Lower lobe of right lung (tissue), 2 donors: ENCODE measurements around the gene HMG20A. TPM values are rescaled to one million over a fixed set of nuclear protein-coding genes. Genes with fewer than 3 reads are reported as not detected.

ENCODE experiments used
- ATAC-seq, 2 donors: fragments of 200-7000 bp; cut with Tn5 transposase; one replicate each; pipeline ENCODE4 v1.9.1; 2020 to 2022; ENCODE audit warnings: mild to moderate bottlenecking in 2 of 2, moderate library complexity in 2 of 2
- DNase-seq: peaks from one replicate; pipeline ENCODE4 v3.0.0-alpha.2; 2020
- H3K27ac ChIP-seq: fragments of 200-600 bp; one replicate; pipeline ENCODE4 v1.8.0; 2022
- H3K27me3 ChIP-seq: fragments of 200-600 bp; one replicate; pipeline ENCODE4 v1.8.0; 2022; ENCODE audit warnings: low read depth
- H3K36me3 ChIP-seq: fragments of 200-600 bp; one replicate; pipeline ENCODE4 v1.8.0; 2022; ENCODE audit warnings: mild to moderate bottlenecking
- H3K4me1 ChIP-seq: fragments of 200-600 bp; one replicate; pipeline ENCODE4 v1.8.0; 2022
- H3K4me3 ChIP-seq: fragments of 200-600 bp; one replicate; pipeline ENCODE4 v1.8.0; 2022; ENCODE audit warnings: mild to moderate bottlenecking
- H3K9me3 ChIP-seq: fragments of 200-600 bp; one replicate; pipeline ENCODE4 v1.8.0; 2022
- CTCF ChIP-seq: fragments of 200-600 bp; IDR thresholded peaks from one replicate; pipeline ENCODE4 v1.8.0; 2022; ENCODE audit warnings: antibody characterized with exemption, mild to moderate bottlenecking
- intact Hi-C: fragments of 100-400 bp; cut with DNase I; formaldehyde crosslinking; loops from one replicate; pipeline ENCODE4 v1.11.0; 2022
- total RNA-seq: library from RNA; stranded (reverse); fragmentation: NEBNext Ultra II Directional; extraction: Animal tissue kit (Norgen Biotek cat#: 25700); gene quantifications from one replicate; pipeline ENCODE4 v1.2.1, GENCODE V29; 2021
- donor health status: DM: no; HTN: yes; CAD: no; lungs with severe emphysema.

HMG20A gene
- total RNA-seq, 1 donor from 2014 or later: 40.9 TPM

GRCh38 chr15:77483425-77484140 lies 62.9 kb downstream of the HMG20A start:
- H3K27ac ChIP-seq: peak overlapping the region; percentile 42
- ATAC-seq (no peak), DNase-seq (no peak)

GRCh38 chr15:77484994-77485393 lies 64.3 kb downstream of the HMG20A start:
- DNase-seq: no peak

More at GRCh38 chr15:77483425-77484140, 62.9 kb downstream of the HMG20A start:
- no peak for TF ChIP-seq CTCF
- Histone ChIP-seq H3K36me3 (peaks cover 41% of the 10 kb centered on the region), H3K4me3 (no peak overlapping the region), H3K4me1 (peaks cover 61% of the 10 kb centered on the region), H3K9me3 (no peaks in the 10 kb centered on the region), H3K27me3 (no peaks in the 10 kb centered on the region)
- intact Hi-C loops: no loop called here

GRCh38 chr15:77486542-77487468 lies 66.1 kb downstream of the HMG20A start:
- H3K4me1 ChIP-seq: peaks cover 54% of the 10 kb centered on the region
- ATAC-seq: peak in 1 of 2 donors; percentile 41
- DNase-seq: no peak

More at GRCh38 chr15:77484994-77485393, 64.3 kb downstream of the HMG20A start:
- Histone ChIP-seq H3K27me3 (no peaks in the 10 kb centered on the region), H3K4me1 (peaks cover 61% of the 10 kb centered on the region), H3K36me3 (peaks cover 29% of the 10 kb centered on the region), H3K9me3 (no peaks in the 10 kb centered on the region), H3K27ac (no peak overlapping the region), H3K4me3 (no peak overlapping the region)
- TF ChIP-seq CTCF: no peak
- ATAC-seq: no peak
- intact Hi-C loops: no loop called here

GRCh38 chr15:77487469-77487842 lies 66.8 kb downstream of the HMG20A start:
- Histone ChIP-seq H3K4me3 (no peak overlapping the region), H3K27me3 (no peaks in the 10 kb centered on the region), H3K4me1 (peaks cover 48% of the 10 kb centered on the region), H3K36me3 (peaks cover 22% of the 10 kb centered on the region), H3K9me3 (no peaks in the 10 kb centered on the region), H3K27ac (peak overlapping the region; percentile 54)
- no peak for TF ChIP-seq CTCF
- intact Hi-C loops: no loop called here
- no peak for DNase-seq
- ATAC-seq: no peak

More at GRCh38 chr15:77486542-77487468, 66.1 kb downstream of the HMG20A start:
- Histone ChIP-seq H3K27me3 (no peaks in the 10 kb centered on the region), H3K36me3 (peaks cover 22% of the 10 kb centered on the region), H3K9me3 (no peaks in the 10 kb centered on the region), H3K4me3 (no peak overlapping the region), H3K27ac (peak overlapping the region; percentile 54)
- no peak for TF ChIP-seq CTCF
- intact Hi-C loops: no loop called here

- Histone ChIP-seq H3K27me3 (no peaks in the 10 kb centered on the region), H3K27ac (peak overlapping the region; percentile 54), H3K4me3 (no peak overlapping the region), H3K36me3 (peaks cover 22% of the 10 kb centered on the region), H3K4me1 (peaks cover 43% of the 10 kb centered on the region), H3K9me3 (no peaks in the 10 kb centered on the region)
- intact Hi-C loops: no loop called here
- ATAC-seq: no peak
- no peak for TF ChIP-seq CTCF
- no peak for DNase-seq
These were observed 67.2 kb downstream of the HMG20A start for GRCh38 chr15:77487888-77488287.
